ENCODE data around the gene PKP4. TPM values are rescaled to one million over a fixed set of nuclear protein-coding genes. Genes with fewer than 3 reads are reported as not detected.

Gene PKP4
- total RNA-seq, 1 experiment from 2014 or later = 37.3 TPM

DNA sequence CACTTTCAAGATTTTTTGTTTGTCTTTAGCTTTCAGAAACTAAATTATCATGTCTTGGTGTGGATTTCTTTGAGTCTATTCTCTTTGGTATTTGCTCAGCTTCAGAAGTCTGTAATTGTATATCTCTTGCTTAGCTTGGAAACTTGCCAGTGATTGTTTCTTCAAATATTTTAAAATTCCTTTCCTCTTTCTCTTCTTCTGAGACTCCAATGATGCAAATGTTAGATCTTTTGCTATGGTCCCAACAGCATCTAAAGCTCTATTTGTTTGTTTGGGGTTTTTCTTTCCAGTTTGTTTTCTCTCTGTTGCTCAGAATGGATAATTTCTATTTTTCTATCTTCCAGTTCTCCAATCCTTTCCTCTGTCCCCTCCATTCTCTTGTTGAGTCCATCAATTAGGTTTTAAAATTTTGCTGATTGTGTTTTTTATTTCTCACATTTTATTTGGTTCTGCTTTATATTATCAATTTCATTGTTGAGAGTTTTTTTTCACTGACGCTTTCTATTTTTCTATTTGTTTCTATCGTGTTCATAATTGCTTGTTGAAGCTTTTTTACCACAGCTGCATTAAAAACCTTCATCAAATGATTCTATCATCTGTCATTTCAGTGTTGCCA lies 256.9 kb downstream of the PKP4 start:
- DNase-seq (ENCODE audit: low read depth) = peak; percentile 15

DNA sequence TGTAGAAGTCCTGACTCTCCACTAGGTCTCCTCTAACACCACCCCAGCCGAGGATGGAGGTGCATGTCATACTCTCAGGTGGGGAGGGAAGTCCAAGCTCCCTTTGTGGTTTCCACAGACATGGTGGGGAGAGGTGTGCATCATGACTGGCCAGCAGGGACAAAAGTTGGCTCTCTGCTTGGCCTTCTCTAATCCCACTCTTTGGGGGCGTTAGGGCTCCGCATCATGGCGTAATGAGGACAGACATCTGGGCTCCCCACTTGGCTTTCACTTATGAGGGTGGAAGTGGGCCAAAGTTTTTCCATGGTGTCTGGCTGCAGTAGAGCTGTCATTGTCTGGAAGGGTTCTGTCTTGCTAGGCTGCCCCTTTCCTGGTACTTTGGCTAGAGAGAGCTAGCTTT lies 257.7 kb downstream of the PKP4 start:
- no peak for DNase-seq (ENCODE audit: low read depth)

- no peak for DNase-seq (ENCODE audit: low read depth)
These were observed 258.6 kb downstream of the PKP4 start for GRCh38 chr2:158715357-158715756.

DNA sequence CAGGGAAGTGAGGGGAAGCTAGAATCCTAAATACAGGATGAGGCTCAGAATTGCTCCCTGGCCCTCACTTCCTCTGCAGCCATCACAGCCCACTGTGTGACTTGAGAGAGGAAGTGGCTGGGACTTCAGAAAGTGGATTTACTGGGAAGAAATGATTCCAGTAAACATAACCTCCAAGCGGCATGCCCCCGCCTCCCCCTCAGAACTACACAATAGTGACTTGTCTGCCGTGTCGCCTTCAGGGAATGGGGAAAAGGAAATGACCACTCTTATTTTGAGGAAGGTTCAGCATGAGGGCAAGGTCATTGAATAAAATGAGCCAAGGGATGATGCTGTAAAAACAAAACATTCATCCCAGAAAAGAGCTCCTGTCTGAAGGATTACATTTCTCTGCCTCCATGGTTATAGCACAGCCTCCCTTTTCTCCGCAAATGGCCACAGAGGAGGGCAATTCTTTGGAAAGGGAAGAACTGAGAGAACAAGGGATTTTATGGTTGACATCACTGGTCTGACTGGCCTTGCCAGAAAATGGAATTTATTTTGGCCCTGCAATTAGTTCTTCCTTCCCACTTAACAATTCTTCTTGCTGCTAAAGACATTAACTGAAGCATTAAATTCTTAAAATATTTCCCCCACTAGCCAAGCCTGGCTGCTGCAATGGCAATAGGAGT lies 259.5 kb downstream of the PKP4 start:
- peak; percentile 55 for DNase-seq (ENCODE audit: low read depth)

GRCh38 chr2:158716921-158717320 lies 260.2 kb downstream of the PKP4 start:
- DNase-seq (ENCODE audit: low read depth) = no peak

DNA sequence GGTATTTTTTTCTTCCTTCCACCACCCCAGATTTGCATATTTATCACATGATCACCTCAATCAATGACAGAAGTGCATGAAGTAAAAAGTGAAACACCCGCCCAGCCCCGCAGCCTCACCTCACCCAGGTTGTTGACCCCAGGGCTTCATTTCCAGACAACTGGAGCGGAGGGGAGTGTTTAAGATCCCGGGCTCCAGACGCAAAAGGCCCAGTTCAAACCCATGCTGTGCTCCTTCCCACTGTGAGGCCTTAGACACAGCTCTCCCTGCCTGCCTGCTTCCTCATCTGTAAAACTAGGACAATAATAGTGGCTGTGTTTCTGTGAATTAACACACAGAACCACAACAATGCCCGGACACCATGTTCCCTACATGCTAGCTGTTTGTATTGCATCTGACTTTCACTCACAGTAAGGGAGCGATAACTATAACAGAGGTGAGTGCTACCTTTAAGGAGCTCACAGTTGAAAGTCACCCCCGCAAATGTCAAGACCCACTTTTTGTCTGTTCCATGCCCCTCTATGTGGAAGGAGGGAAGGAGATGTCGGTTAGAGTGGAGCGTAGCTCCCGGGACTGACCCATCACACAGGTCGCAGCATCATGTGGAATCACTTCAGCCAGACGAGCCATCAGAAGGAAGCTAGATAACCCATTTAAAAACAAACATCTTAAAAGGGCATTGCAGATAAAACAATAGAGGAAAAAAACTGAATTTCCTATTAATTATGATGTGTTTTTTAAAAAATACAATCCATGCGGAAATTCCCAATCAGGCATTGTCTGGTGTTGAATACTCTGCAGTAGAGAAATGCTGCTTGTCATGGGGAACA lies 260.8 kb downstream of the PKP4 start:
- DNase-seq (ENCODE audit: low read depth) = no peak

DNA sequence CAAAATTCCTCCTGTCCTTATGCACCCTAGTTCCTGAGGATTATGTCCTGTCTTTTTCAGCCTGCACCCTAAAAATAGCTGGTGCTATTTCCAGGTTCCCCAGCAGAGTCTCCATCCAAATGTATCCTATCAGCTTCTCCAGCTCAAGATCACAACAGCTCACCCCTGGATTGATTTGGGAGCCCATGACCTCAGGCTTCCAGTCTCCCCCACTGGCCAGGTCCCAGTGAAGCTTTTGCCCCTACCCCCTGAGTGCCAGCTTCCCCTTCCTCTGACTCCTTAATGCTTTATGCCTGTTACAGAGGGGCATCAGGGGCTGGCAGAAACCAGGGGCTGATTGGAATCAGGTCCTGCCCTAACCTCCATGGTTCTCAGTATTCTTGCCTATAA lies 261.4 kb downstream of the PKP4 start:
- no peak for DNase-seq (ENCODE audit: low read depth)

- no peak for DNase-seq (ENCODE audit: low read depth)
These were observed 262.1 kb downstream of the PKP4 start for GRCh38 chr2:158718851-158719250.

GRCh38 chr2:158719403-158719802 lies 262.7 kb downstream of the PKP4 start:
- no peak for DNase-seq (ENCODE audit: low read depth)

DNA sequence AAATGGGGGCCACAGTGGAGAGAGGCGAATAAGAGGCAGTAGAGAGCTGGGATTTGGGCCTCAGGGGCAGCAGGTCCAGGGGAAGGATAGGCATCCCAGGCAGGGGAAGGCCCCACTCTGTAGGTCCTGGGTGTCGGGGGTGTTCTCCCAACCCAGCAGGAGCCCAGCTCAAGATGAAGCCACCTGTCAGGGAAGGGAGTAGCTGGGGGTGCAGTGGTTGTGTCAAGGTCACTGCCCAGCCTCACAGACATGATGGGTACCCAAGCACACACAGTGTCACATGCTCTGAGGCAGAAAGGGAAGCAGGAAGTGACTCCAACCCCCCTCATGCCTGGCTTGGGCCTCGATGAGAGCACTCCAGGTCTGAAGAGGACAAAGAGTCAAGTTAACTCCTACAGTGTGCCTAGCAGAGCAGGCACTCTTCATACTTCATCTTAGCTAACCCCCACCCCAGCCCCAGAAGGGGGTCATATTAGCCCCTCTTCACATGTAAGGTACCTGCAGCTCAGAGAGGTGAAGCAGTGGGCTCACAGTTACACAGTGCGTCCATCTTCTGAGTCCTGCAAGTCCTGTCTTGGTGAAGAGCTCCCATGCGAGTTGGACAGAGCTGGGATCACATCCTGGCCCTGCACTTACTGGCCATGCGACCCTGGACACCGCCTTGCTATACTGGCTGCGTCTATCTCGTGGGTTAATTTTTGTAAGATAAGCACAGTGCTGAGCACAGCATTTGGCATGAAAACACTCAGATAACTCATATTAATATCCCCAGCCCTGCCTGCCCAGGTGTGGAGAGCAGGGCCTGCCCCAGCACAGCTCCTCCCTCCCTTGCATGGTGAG lies 265.7 kb downstream of the PKP4 start:
- DNase-seq (ENCODE audit: low read depth) = no peak

DNA sequence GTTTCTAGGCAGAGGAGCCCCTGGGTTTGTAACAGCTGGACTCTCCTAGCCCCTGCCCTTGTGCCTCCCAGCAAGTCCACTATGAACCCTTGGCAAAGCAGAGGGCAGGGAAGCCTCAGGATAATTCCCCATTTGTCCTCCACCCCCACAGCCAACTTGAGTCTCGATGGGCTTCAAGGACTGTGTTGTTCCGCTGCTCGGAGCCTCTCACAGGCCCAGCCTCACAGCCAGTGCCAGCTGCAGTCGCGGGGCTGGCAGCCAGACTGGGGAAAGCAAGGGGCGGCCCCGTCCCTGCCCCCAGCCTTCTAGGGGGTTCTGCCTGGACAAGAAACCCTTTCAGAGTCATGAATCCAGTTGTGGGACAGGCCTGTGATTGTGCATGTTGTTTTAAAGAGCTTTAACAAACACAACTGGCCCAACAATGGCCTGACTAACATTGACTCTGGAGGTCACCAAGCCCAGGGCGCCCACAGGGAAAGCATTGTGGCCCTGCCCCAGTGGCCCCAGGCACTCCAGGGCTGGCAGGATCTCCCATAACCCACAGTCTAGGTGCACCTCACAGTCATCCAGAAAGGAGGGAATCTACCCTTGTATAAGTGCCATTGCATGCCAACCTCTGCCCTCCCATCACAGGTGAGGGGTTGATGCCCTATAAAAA lies 266.6 kb downstream of the PKP4 start:
- DNase-seq (ENCODE audit: low read depth) = no peak

DNA sequence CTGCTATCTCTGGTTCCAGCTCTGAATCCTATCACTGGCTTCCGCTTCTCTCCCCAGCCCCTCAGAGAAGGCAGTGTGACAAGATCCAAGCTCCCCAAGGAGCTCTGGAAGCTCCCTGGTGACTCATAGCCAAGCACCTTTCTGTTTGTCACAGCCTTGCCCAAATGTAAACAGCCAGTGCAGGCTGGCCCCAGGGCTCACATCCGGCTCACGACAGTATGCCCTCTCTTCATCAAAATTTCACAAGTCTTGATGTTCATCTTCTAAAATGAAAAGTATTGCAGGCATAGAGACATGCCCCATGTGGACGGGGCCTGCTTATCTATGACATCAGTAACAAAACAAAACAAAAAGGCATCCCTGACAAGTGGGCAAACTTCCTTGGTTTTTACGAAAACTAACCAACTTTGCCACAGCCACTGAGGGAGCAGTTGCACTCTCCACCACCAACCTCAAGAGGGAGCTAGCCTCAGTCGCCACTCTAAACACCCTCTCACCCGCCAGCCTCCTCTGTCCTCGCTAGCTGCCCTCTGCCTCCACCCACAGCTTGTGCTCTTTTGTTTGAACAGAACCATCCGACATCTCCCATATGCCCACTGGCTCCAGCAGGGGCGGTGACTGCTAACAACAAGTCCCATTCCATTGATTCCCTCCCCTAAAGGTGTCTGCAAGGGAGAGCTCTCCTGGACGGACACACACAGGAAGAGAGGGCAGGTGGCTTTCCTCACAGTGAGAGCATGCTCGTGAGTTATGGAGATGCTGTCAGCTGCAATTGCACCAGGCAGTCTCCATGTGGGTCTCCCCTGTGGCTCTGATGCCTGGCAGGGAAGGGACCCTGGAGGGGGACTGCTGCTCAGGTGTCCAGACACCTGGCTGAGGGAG lies 267.4 kb downstream of the PKP4 start:
- peak; percentile 20 for DNase-seq (ENCODE audit: low read depth)

DNA sequence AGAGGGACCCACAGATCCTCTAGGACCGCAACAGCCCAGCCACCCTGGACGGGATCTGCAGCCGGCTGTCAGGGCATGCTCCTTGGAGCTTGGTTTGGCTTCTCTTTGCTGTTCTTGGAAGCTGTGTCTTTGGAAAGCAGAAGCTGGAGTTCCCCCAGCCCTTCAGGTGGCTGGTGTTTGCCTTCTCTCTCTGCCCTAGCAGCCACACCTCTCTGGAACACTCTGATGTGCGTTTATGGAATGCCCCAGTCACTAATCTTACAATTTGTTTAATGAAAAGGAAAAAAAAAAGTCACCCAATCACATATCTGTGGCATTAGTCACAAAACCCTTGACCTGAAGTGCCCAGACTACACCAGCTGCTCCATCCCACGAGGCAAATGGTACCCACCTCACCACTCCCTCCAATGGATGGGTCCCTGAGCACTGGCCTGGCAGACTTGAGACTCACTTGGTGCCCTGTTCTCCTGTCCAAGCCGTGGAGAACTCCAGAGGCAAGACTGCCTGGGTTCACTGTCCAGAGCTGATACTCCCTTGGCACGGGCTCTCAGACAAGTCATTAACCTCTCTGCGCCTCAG lies 268.1 kb downstream of the PKP4 start:
- DNase-seq (ENCODE audit: low read depth) = peak; percentile 68

DNA sequence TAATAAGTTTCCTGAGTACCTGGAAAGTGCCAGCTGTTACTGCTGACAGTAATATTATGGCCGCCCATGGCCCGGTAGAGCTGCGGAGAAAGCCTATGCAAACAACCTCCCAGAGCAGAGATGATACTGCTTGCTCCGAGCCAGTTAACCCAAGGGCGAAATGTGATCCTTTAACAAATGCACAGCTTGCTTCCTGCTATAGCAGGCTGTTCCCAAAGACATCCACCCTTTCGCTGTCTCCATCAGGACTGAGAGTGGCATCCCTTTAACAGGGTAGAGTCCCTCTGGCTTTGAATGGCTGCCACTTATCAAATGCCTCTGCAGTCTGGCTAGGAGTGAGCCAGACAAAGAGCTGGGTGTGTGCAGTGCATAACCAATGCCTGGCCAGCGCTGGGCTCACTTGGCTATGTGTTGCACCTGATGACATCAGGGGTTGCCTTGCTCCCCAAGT lies 268.7 kb downstream of the PKP4 start:
- DNase-seq (ENCODE audit: low read depth) = no peak

GRCh38 chr2:158726911-158727592 lies 270.3 kb downstream of the PKP4 start:
- DNase-seq (ENCODE audit: low read depth) = no peak

- DNase-seq (ENCODE audit: low read depth) = no peak
These were observed 271.7 kb downstream of the PKP4 start for GRCh38 chr2:158728422-158728821.

DNA sequence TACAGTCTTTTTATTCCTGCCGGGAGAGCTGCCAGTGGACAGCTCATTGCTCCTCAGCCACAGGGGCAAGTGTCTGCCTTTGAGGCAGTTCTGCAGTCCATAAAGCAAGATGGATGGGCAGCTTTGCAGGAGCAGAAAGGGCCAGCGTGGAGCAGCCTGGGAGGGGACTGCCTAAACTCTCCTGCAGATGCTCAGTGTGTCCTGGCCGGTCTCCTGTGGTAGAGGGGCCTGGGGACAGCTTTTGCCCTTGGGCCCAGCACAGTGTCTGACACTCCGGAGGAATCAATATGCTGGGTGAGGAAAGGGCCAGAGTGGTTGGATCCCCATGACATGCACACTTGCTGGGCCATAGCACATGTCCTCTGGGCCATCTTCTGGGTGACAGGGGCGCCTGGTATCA lies 272.7 kb downstream of the PKP4 start:
- no peak for DNase-seq (ENCODE audit: low read depth)

GRCh38 chr2:158729873-158730620 lies 273.3 kb downstream of the PKP4 start:
- DNase-seq (ENCODE audit: low read depth) = no peak
